Stomach smooth muscle (tissue), 2 donors: ENCODE results near the gene ARF5.
A peak's percentile ranks its signal among the peaks of the same experiment; 100 is the strongest.

ENCODE experiments used
- H3K27ac ChIP-seq: one replicate; pipeline ENCODE4 v1.7.0; 2013; ENCODE audit warnings: mild to moderate bottlenecking, low read length, inconsistent platforms
- H3K27me3 ChIP-seq, 2 donors: one replicate each; pipeline ENCODE4 v1.7.0; 2013; ENCODE audit warnings: low read length in 2 of 2; ENCODE audit not compliant: insufficient read depth in 2 of 2, control insufficient read depth in 1 of 2
- H3K36me3 ChIP-seq, 2 donors: one replicate each; pipeline ENCODE4 v1.7.0; 2013; ENCODE audit warnings: low read length in 2 of 2; ENCODE audit not compliant: control insufficient read depth in 2 of 2, insufficient read depth in 2 of 2
- H3K4me1 ChIP-seq: one replicate; pipeline ENCODE4 v1.7.0; 2013; ENCODE audit warnings: low read length; ENCODE audit not compliant: control insufficient read depth, insufficient read depth
- H3K4me3 ChIP-seq, 2 donors: one replicate each; pipeline ENCODE4 v1.7.0; 2013; ENCODE audit warnings: low read length in 2 of 2
- H3K9ac ChIP-seq, 2 donors: one replicate each; pipeline ENCODE4 v1.7.0; 2013; ENCODE audit warnings: low read length in 2 of 2, mild to moderate bottlenecking in 1 of 2
- H3K9me3 ChIP-seq, 2 donors: one replicate each; pipeline ENCODE4 v1.7.0; 2013; ENCODE audit warnings: low read length in 2 of 2; ENCODE audit not compliant: control insufficient read depth in 2 of 2
- donor health status: healthy.
- donor health status: Pancreatic carcinoma.

The ARF5 gene

DNA sequence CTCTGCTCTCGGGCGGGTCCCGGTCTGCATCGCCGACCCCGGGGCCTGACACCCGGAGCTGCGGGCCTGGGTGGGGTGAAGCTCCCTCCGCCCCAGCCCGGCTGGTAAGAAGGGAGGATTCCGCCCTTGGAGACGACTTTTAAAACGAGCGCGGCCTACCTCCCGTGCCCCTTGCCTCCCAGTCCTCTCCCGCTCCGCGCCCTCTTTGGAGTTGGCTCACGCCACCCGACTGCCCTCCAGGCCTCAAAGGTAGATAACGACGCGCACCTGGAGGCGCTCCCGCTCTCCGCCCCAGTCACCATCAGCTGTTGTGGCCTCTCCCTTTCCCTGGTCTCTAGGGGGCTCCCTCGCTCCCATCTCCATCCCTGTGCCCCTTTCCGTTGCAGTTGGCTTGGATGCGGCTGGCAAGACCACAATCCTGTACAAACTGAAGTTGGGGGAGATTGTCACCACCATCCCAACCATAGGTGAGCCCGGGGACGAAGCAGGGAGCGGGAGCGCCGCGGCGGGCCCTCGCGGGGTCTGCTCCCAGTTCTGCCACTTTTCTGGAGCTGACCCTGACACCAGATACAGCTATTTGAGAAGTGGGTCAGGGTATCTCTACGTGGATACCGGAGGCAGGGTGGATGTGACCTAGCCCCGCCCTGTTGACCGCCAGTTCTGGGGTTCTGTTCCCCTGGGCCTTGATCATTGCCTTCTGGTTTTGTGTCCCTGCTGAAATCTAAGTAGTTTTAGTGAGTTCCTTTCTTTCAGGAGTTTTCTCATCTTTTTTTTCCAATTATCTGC lies 679 bp downstream of the ARF5 start:
- peaks cover 16 to 20% of the 10 kb centered on the region in 2 donors for H3K36me3 ChIP-seq
- no peaks in the 10 kb centered on the region for H3K9me3 ChIP-seq
- peak overlapping the region; percentile 90 for H3K27ac ChIP-seq
- no peaks in the 10 kb centered on the region for H3K27me3 ChIP-seq
- peak overlapping the region; percentile 87 to 94 for H3K9ac ChIP-seq
- H3K4me3 ChIP-seq: peak overlapping the region; percentile 82 to 94
- peaks cover 40% of the 10 kb centered on the region for H3K4me1 ChIP-seq

DNA sequence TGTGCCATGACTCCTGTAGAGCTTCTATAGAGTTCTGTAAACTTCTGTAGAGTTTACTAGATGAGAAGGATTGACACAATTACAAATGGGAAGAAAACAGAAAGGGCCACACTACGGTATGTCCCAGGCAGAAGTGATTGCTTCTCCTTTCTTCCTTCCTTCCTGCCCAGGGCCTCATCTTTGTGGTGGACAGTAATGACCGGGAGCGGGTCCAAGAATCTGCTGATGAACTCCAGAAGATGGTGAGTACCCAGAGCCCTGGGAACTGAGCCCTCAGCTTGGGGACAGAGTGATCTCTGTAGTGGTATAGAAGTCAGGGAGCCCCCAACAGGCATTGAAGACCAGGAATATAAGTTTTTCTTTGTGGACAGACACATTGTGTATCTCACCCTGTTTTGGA lies 1.7 kb downstream of the ARF5 start:
- Histone ChIP-seq H3K27ac (no peak overlapping the region), H3K9me3 (no peaks in the 10 kb centered on the region), H3K9ac (no peak overlapping the region), H3K27me3 (no peaks in the 10 kb centered on the region), H3K36me3 (peaks cover 16 to 20% of the 10 kb centered on the region in 2 donors), H3K4me1 (peaks cover 30% of the 10 kb centered on the region), H3K4me3 (no peak overlapping the region)

DNA sequence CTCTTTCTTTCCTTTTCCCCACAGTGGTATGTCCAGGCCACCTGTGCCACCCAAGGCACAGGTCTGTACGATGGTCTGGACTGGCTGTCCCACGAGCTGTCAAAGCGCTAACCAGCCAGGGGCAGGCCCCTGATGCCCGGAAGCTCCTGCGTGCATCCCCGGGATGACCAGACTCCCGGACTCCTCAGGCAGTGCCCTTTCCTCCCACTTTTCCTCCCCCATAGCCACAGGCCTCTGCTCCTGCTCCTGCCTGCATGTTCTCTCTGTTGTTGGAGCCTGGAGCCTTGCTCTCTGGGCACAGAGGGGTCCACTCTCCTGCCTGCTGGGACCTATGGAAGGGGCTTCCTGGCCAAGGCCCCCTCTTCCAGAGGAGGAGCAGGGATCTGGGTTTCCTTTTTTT lies 3.0 kb downstream of the ARF5 start:
- H3K36me3 ChIP-seq: peaks cover 16 to 20% of the 10 kb centered on the region in 2 donors
- H3K27ac ChIP-seq: no peak overlapping the region
- no peaks in the 10 kb centered on the region for H3K9me3 ChIP-seq
- no peak overlapping the region for H3K4me3 ChIP-seq
- peaks cover 22% of the 10 kb centered on the region for H3K4me1 ChIP-seq
- no peaks in the 10 kb centered on the region for H3K27me3 ChIP-seq
- no peak overlapping the region for H3K9ac ChIP-seq

DNA sequence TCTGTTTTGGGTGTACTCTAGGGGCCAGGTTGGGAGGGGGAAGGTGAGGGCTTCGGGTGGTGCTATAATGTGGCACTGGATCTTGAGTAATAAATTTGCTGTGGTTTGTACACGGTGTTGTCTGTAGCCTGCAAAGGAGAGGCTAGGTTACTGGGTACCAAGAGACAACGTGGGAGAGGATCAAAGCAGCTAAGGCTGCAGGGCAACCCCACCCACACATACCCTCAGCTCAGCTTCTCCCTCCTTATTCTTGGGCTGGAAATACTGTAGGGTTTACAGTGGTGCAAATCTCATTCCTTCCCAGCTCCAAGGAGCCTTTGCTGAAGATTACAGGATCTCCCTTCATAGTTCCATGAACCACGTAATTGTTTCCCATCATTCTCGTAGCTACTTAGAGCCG lies 3.4 kb downstream of the ARF5 start:
- H3K9me3 ChIP-seq: no peaks in the 10 kb centered on the region
- H3K9ac ChIP-seq: no peak overlapping the region
- H3K27ac ChIP-seq: no peak overlapping the region
- H3K27me3 ChIP-seq: no peaks in the 10 kb centered on the region
- H3K4me1 ChIP-seq: peaks cover 22% of the 10 kb centered on the region
- no peak overlapping the region for H3K4me3 ChIP-seq
- H3K36me3 ChIP-seq: peaks cover 16 to 20% of the 10 kb centered on the region in 2 donors

DNA sequence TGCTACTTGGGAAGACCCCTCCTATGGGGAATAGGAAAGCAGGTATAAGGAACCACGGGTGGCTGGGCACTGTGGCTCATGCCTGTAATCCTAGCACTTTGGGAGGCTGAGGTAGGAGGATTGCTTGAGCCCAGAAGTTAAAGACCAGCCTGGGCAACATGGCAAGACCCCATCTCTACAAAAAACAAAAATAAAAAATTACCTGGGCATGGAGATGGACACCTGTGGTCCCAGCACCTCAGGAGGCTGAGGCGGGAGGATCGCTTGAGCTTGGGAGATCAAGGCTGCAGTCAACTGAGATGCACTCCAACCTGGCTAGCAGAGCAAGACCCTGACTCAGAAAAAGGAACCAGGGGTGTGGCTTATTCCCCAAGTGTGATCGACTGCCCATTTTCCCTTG lies 4.3 kb downstream of the ARF5 start:
- Histone ChIP-seq H3K27ac (no peak overlapping the region), H3K4me1 (peaks cover 20% of the 10 kb centered on the region)

DNA sequence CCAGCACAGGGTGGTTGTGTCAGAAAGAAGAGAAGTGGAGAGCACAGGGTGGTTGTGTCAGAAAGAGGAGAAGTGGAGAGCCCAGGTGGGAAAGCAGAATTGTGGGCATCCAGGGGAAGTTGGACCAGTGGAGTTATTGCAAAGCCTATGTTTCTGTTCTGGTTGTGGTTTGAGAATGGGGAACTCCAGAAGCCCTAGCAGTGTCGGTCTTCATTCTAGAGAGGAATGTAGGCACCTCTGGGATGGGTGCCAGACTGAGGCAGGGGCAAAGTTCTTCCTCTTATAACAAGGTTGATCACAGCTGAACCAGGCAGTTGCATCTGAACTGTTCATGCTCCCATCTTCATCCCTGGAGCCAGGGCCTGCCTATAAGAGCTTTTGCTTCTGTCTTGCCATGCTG lies 6.3 kb downstream of the ARF5 start:
- H3K4me3 ChIP-seq: no peak overlapping the region
- peaks cover 7% of the 10 kb centered on the region for H3K4me1 ChIP-seq
- H3K9me3 ChIP-seq: no peaks in the 10 kb centered on the region
- H3K27me3 ChIP-seq: no peaks in the 10 kb centered on the region
- H3K36me3 ChIP-seq: peaks cover 16 to 20% of the 10 kb centered on the region in 2 donors
- no peak overlapping the region for H3K9ac ChIP-seq
- H3K27ac ChIP-seq: no peak overlapping the region

More for the DNA sequence above, 4.3 kb downstream of the ARF5 start:
- H3K9ac ChIP-seq: no peak overlapping the region
- H3K27me3 ChIP-seq: no peaks in the 10 kb centered on the region
- no peaks in the 10 kb centered on the region for H3K9me3 ChIP-seq
- peaks cover 16 to 20% of the 10 kb centered on the region in 2 donors for H3K36me3 ChIP-seq
- H3K4me3 ChIP-seq: no peak overlapping the region

DNA sequence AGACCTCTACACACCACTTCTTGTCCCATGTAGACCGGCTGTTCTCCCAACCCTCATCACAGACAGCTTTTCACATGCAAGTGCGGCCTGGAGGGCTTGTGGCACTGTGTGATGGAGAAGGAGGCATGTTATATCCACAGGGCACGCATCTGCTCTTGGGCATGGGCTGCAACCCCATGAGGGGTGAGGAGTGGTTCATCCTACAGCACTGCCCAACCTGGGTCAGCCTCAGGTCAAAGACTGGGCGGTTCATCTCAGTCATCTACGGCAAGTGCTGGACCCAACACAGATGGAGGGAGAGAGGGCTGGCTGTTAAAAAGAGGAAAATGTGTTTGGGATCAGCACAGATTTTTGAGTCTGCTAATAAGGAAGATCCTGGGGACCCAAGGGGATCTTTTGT lies 7.5 kb downstream of the ARF5 start:
- Histone ChIP-seq H3K4me3 (no peak overlapping the region), H3K27me3 (no peaks in the 10 kb centered on the region)

DNA sequence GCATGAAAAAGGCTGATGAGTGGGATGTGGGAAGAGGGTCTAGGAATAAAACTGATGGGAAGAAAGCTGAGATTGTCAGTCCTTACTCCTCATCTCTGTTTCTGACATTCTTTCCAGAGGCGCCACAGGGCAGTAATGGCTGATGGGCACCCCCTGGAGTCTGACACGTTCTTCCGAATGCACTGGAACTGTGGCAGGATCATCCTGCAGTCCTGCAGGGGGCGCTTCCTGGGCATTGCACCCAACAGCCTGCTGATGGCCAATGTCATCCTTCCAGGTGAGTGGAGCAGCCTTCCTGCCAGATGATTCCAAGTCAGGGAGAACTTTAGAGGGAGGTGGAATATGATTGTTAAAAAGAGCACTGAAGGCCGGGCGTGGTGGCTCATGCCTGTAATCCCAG lies 10.1 kb downstream of the ARF5 start:
- no peak overlapping the region for H3K9ac ChIP-seq
- H3K36me3 ChIP-seq: peaks cover 0 to 2% of the 10 kb centered on the region in 2 donors
- H3K4me1 ChIP-seq: no peaks in the 10 kb centered on the region
- no peak overlapping the region for H3K4me3 ChIP-seq
- H3K27ac ChIP-seq: no peak overlapping the region
- no peaks in the 10 kb centered on the region for H3K9me3 ChIP-seq
- H3K27me3 ChIP-seq: no peaks in the 10 kb centered on the region

More for the DNA sequence above, 7.5 kb downstream of the ARF5 start:
- no peaks in the 10 kb centered on the region for H3K4me1 ChIP-seq
- H3K27ac ChIP-seq: no peak overlapping the region
- H3K9me3 ChIP-seq: no peaks in the 10 kb centered on the region
- peaks cover 12 to 14% of the 10 kb centered on the region in 2 donors for H3K36me3 ChIP-seq
- no peak overlapping the region for H3K9ac ChIP-seq

DNA sequence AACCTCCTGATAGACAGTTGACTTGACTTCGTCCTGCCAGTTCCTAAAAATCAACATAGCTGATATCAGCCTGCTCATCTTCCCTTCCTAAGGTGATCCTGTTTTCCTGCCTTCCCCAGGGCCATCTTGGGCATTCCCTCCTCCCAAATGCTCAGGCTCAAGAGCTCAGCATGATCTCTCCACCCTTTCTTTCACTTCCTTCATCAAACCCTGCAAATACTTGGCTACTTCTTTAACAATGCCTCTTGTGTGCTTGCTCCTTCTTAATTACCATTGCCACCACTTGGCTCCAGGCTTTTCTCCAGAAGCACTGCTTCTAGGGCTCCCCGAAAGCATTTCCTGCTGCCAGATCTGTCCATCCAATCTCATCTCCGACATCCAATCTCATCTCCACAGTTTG lies 12.7 kb downstream of the ARF5 start:
- Histone ChIP-seq H3K27me3 (no peaks in the 10 kb centered on the region), H3K4me1 (no peaks in the 10 kb centered on the region), H3K9me3 (no peaks in the 10 kb centered on the region), H3K27ac (no peak overlapping the region), H3K4me3 (no peak overlapping the region), H3K9ac (no peak overlapping the region), H3K36me3 (no peaks in the 10 kb centered on the region)

DNA sequence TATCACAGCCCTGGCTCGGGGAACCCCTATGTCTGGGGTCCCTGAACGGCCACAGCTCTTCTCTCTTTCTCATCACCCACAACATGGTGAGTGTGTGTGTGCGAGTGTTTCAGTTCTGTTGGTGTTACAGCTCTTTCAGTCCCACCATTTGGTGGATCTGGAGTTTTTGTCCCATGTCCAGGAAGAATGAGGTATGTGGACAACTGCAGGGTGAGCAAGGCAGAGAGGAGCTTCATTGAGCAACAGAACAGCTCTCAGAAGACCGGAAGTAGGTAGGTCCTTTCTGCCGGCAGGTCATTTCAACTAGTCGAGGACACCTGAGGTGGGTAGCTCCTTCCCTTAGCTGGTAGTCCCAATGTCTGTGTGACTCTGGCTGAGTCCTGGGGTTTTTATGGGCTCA lies 20.2 kb downstream of the ARF5 start:
- H3K9ac ChIP-seq: no peak overlapping the region
- no peaks in the 10 kb centered on the region for H3K4me1 ChIP-seq
- H3K27me3 ChIP-seq: peaks cover 0 to 3% of the 10 kb centered on the region in 2 donors
- H3K36me3 ChIP-seq: no peaks in the 10 kb centered on the region
- H3K27ac ChIP-seq: no peak overlapping the region
- H3K4me3 ChIP-seq: no peak overlapping the region
- no peaks in the 10 kb centered on the region for H3K9me3 ChIP-seq

DNA sequence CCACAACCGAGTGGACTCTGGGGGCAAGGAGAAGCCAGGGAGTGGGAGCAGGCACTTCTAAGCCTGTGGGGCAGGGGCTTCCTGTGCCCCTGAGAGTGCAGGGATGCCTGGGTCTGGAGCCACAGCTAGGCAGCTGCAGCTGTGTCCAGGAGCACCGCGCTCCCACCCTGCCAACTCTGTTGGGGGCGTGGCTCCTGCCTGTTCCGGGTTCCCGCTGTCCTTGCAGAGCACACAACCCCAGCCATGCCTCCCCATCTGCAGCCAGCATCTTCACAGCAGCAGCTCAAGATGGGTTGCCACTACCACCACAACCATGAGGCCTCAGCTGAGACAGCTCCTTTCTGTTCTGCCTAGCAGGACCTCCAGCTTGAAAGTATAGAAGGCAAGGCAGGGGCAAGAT lies 21.1 kb downstream of the ARF5 start:
- H3K27me3 ChIP-seq: peaks cover 0 to 6% of the 10 kb centered on the region in 2 donors
- no peak overlapping the region for H3K4me3 ChIP-seq
- no peaks in the 10 kb centered on the region for H3K9me3 ChIP-seq
- H3K27ac ChIP-seq: no peak overlapping the region
- no peak overlapping the region for H3K9ac ChIP-seq
- no peaks in the 10 kb centered on the region for H3K4me1 ChIP-seq
- H3K36me3 ChIP-seq: no peaks in the 10 kb centered on the region
